Natural killer cell (primary cell): ENCODE measurements around the gene VSIG10L. TPM values are rescaled to one million over a fixed set of nuclear protein-coding genes. Genes with fewer than 3 reads are reported as not detected.

ENCODE experiments used
- ATAC-seq, 3 donors: fragments of 150-1000 bp in 2 of 3; fragments of 200-7000 bp in 1 of 3; cut with Tn5 transposase; 1 replicate in 1 of 3; 2 replicates in 2 of 3; pipeline ENCODE4 v1.10.0; 2021; ENCODE audit warnings: mild to moderate bottlenecking in 2 of 3, moderate library complexity in 2 of 3
- DNase-seq, 2 donors: peaks; one replicate each; pipeline versions ENCODE4 v3.0.0 to v3.0.0-alpha.2; 2013 to 2021; ENCODE audit warnings: mixed read lengths in 1 of 2
- H3K27ac ChIP-seq: one replicate; pipeline ENCODE4 v1.5.1; 2013; ENCODE audit warnings: mild to moderate bottlenecking, low read length
- H3K27me3 ChIP-seq: one replicate; pipeline ENCODE4 v1.6.1; 2013; ENCODE audit warnings: low read length; ENCODE audit not compliant: control insufficient read depth, insufficient read depth
- H3K36me3 ChIP-seq: one replicate; pipeline ENCODE4 v1.6.1; 2013; ENCODE audit warnings: low read length; ENCODE audit not compliant: control insufficient read depth, insufficient read depth
- H3K4me1 ChIP-seq: one replicate; pipeline ENCODE4 v1.6.1; 2013; ENCODE audit warnings: low read length; ENCODE audit not compliant: control insufficient read depth, insufficient read depth
- H3K4me3 ChIP-seq: one replicate; pipeline ENCODE4 v1.5.1; 2013; ENCODE audit warnings: low read length
- H3K9me3 ChIP-seq: one replicate; pipeline ENCODE4 v1.6.1; 2013; ENCODE audit warnings: low read length; ENCODE audit not compliant: control insufficient read depth, insufficient read depth
- H3K27ac Mint-ChIP-seq, 2 donors: one replicate each; pipeline ENCODE4 v1.8.0; 2022; ENCODE audit warnings: mild to moderate bottlenecking in 2 of 2, mixed read lengths in 2 of 2, moderate library complexity in 1 of 2
- H3K27me3 Mint-ChIP-seq, 2 donors: one replicate each; pipeline ENCODE4 v1.8.0; 2022; ENCODE audit warnings: low read depth in 2 of 2, mixed read lengths in 2 of 2
- H3K36me3 Mint-ChIP-seq: one replicate; pipeline ENCODE4 v1.8.0; 2022; ENCODE audit warnings: mixed read lengths
- H3K4me1 Mint-ChIP-seq, 2 donors: one replicate each; pipeline ENCODE4 v1.8.0; 2022; ENCODE audit warnings: mixed read lengths in 2 of 2
- H3K4me3 Mint-ChIP-seq: one replicate; pipeline ENCODE4 v1.8.0; 2022; ENCODE audit warnings: mild to moderate bottlenecking, moderate library complexity, mixed read lengths
- H3K9me3 Mint-ChIP-seq, 2 donors: one replicate each; pipeline ENCODE4 v1.8.0; 2022; ENCODE audit warnings: mixed read lengths in 2 of 2
- WGBS: methylation state at CpG from one replicate; pipeline ENCODE4 v1.1.7; 2013; ENCODE audit warnings: missing lambda C conversion rate; ENCODE audit not compliant: insufficient coverage; 5-methylcytosine and 5-hydroxymethylcytosine counted together
- intact Hi-C: fragments of 100-400 bp; cut with micrococcal nuclease; formaldehyde crosslinking; loops from one replicate; pipeline ENCODE4 v1.14.2; 2022
- total RNA-seq, 4 donors: library from RNA; stranded (reverse); fragments of 120-200 nt in 1 of 4; gene quantifications; one replicate each; pipeline versions ENCODE4 v1.2.3 to v1.2.4, GENCODE V29; 2013 to 2022
- TF ChIP-seq, protein P1 (sequence below): fragments of 200-600 bp; IDR thresholded peaks from one replicate; pipeline ENCODE4 v1.8.0; 2022; ENCODE audit warnings: antibody characterized with exemption

Gene VSIG10L
- total RNA-seq, 3 donors from 2014 or later (not counting 1 experiment from before 2014, with no cell fraction given), result 0.52 to 0.68 TPM; not detected in 1

DNA sequence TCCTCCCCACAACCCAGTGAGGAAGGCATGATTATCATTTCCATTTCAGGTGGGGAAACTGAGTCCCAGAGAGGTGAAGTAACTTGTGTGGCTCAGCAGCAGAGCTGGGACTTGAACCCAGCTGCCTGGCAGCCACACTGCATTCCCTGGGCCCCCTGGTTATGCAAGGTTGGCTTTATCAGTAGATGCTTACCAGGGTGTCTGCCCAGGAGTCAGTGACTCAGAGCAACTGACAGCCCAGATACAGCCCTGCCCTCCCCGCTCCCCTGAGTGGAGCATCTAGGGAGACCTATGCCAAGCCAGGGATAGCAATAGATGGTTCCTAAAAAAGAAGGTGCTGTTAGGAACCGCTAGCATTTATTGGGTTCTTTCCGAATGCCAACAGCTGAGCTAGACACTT is 24.6 kb downstream of the VSIG10L start:
- no peaks in the 10 kb centered on the region for H3K4me1 Mint-ChIP-seq
- DNase-seq (no peak), ATAC-seq (no peak)
- Histone ChIP-seq H3K27ac (no peak overlapping the region), H3K9me3 (no peaks in the 10 kb centered on the region), H3K36me3 (no peaks in the 10 kb centered on the region), H3K4me3 (no peak overlapping the region), H3K27me3 (no peaks in the 10 kb centered on the region), H3K4me1 (no peaks in the 10 kb centered on the region)
- H3K27me3 Mint-ChIP-seq, result peaks cover 23 to 27% of the 10 kb centered on the region in 2 donors
- peaks cover 0 to 2% of the 10 kb centered on the region in 2 donors for H3K9me3 Mint-ChIP-seq
- no peak overlapping the region for H3K27ac Mint-ChIP-seq
- H3K36me3 Mint-ChIP-seq, result no peaks in the 10 kb centered on the region
- no peak overlapping the region for H3K4me3 Mint-ChIP-seq
- WGBS, result 88% methylated on average over 3 of the region's 3 CpGs
- intact Hi-C loops, result no loop called here
- TF ChIP-seq, protein P1, sequence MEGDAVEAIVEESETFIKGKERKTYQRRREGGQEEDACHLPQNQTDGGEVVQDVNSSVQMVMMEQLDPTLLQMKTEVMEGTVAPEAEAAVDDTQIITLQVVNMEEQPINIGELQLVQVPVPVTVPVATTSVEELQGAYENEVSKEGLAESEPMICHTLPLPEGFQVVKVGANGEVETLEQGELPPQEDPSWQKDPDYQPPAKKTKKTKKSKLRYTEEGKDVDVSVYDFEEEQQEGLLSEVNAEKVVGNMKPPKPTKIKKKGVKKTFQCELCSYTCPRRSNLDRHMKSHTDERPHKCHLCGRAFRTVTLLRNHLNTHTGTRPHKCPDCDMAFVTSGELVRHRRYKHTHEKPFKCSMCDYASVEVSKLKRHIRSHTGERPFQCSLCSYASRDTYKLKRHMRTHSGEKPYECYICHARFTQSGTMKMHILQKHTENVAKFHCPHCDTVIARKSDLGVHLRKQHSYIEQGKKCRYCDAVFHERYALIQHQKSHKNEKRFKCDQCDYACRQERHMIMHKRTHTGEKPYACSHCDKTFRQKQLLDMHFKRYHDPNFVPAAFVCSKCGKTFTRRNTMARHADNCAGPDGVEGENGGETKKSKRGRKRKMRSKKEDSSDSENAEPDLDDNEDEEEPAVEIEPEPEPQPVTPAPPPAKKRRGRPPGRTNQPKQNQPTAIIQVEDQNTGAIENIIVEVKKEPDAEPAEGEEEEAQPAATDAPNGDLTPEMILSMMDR, result no peak

DNA sequence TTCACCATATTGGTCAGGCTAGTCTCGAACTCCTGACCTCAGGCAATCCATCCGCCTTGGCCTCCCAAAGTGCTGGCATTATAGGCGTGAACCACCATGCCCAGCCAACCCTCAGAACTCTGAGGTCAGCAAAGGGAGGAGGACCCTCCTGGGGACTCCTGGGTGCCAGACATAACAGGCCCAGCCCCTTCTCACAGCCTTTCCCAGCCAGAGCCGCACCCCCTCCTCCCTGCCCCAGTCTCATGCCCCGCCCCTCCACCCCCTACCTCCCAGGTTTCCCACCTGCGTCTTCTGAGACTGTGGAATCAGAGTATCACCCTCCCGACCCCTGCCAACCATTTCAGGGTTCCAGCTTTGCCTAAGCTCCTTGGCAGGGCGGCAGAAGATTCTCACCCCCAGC is 25.3 kb downstream of the VSIG10L start:
- H3K4me1 Mint-ChIP-seq, result no peaks in the 10 kb centered on the region
- Histone ChIP-seq H3K36me3 (no peaks in the 10 kb centered on the region), H3K9me3 (no peaks in the 10 kb centered on the region), H3K4me1 (no peaks in the 10 kb centered on the region), H3K27ac (no peak overlapping the region), H3K4me3 (no peak overlapping the region), H3K27me3 (peaks cover 2% of the 10 kb centered on the region)
- H3K36me3 Mint-ChIP-seq, result no peaks in the 10 kb centered on the region
- TF ChIP-seq, protein P1, result no peak
- H3K4me3 Mint-ChIP-seq, result no peak overlapping the region
- ATAC-seq (no peak), DNase-seq (no peak)
- WGBS, result 87% methylated on average over 8 of the region's 8 CpGs
- H3K9me3 Mint-ChIP-seq, result peaks cover 0 to 2% of the 10 kb centered on the region in 2 donors
- peaks cover 26 to 31% of the 10 kb centered on the region in 2 donors for H3K27me3 Mint-ChIP-seq
- H3K27ac Mint-ChIP-seq, result no peak overlapping the region
- intact Hi-C loops, result no loop called here

DNA sequence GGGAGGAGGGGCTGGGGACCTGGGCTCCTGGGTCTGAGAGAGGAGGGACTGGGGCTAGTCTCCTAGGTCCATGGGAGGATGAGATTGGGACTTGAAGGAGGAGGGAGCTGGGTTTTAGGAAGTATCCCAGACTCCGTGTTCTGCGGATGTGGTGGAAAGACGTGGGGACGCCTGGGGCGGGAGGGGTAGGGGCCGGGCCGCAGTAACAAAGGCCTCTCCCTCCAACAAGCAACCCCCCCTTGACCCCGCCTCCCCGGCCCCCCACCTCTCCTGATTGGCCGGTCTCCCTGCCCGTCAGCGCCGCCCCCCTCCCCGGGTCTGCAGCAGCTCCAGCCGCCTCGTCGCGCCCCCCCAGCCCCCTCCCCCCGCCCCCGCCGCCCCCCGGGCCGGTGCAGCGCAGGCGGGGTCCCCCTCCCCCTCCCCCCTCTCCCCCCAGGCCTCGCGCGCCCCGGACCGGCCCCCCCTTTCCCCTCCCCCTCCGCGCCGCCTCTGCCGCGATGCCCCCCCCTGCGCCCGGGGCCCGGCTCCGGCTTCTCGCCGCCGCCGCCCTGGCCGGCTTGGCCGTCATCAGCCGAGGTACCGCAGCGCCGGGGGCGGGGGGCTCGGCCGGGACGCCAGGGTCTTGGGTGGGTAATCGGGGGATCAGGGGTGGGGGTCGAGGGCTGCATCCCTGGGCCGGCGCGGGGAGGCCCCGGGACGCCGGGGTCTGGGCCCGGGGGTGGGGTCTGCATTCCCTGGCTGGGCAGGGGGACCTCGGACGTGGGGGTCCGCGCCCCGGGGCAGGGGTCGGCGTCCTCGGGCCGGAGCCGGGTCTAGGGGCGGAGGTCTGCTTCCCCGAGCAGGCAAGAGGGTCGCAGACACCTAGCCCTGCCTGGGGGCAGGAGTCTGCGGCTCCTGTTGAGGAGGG is 30.3 kb downstream of the VSIG10L start, which contains the start of gene IGLON5:
IGLON5 (plus strand) TSS at position 294 of the 907 bp plus-strand sequence; CDS start at position 498, 204 bp downstream.
- Histone ChIP-seq H3K4me1 (no peaks in the 10 kb centered on the region), H3K27ac (no peak within 1 kb of the TSS), H3K36me3 (no peaks in the 10 kb centered on the region), H3K4me3 (no peak within 1 kb of the TSS), H3K9me3 (peaks cover 6% of the 10 kb centered on the region), H3K27me3 (peaks cover 5% of the 10 kb centered on the region)
- no peak for ATAC-seq
- peaks cover 0 to 2% of the 10 kb centered on the region in 2 donors for H3K9me3 Mint-ChIP-seq
- H3K27me3 Mint-ChIP-seq, result peaks cover 49 to 64% of the 10 kb centered on the region in 2 donors
- H3K36me3 Mint-ChIP-seq, result peaks cover 11% of the 10 kb centered on the region
- DNase-seq, result no peak
- no peaks in the 10 kb centered on the region for H3K4me1 Mint-ChIP-seq
- no peak within 1 kb of the TSS for H3K27ac Mint-ChIP-seq
- H3K4me3 Mint-ChIP-seq, result no peak within 1 kb of the TSS
- TF ChIP-seq, protein P1, result no peak
- WGBS, result 14% methylated on average over 44 of the region's 76 CpGs
- intact Hi-C loops, result no loop called here
